NCI-H526 (cell line): ENCODE results near the gene AMZ1.
"Not testable (repeated sequence)": the region's sequence is repeated elsewhere in the genome, so short reads cannot be mapped to it uniquely, and the experiment has no call there.

Experiments used
- DNase-seq, 2 experiments: peaks; one replicate each; lab custom pipeline; 2025; lab: John Stamatoyannopoulos, UW

The AMZ1 gene

GRCh38 chr7:2711895-2712675 lies 24.1 kb downstream of the AMZ1 start:
- no peak for DNase-seq

GRCh38 chr7:2713370-2713769 lies 25.4 kb downstream of the AMZ1 start:
- peak in 1 of 2 experiments; percentile 20 for DNase-seq

GRCh38 chr7:2713978-2714377 lies 26.0 kb downstream of the AMZ1 start:
- no peak for DNase-seq

- no peak for DNase-seq
Observed at GRCh38 chr7:2714636-2715035, 26.6 kb downstream of the AMZ1 start.

- no peak for DNase-seq
Observed at GRCh38 chr7:2715341-2716231, 27.6 kb downstream of the AMZ1 start.

GRCh38 chr7:2716488-2716887 lies 28.5 kb downstream of the AMZ1 start:
- DNase-seq = no peak

GRCh38 chr7:2716906-2717292 lies 28.9 kb downstream of the AMZ1 start:
- DNase-seq = no peak

GRCh38 chr7:2717293-2718261 lies 29.6 kb downstream of the AMZ1 start:
- peak; percentile 15 to 61 for DNase-seq

- no peak for DNase-seq
Observed at GRCh38 chr7:2718296-2718965, 30.4 kb downstream of the AMZ1 start.

GRCh38 chr7:2719007-2719406 lies 31.0 kb downstream of the AMZ1 start:
- DNase-seq = peak in 1 of 2 experiments; percentile 58

GRCh38 chr7:2720024-2720423 lies 32.0 kb downstream of the AMZ1 start:
- DNase-seq = no peak

GRCh38 chr7:2721842-2722241 lies 33.8 kb downstream of the AMZ1 start:
- no peak for DNase-seq

- DNase-seq = no peak
Observed at GRCh38 chr7:2722591-2722990, 34.6 kb downstream of the AMZ1 start.

- no peak for DNase-seq
Observed at GRCh38 chr7:2723138-2723850, 35.3 kb downstream of the AMZ1 start.

GRCh38 chr7:2724036-2724435 lies 36.0 kb downstream of the AMZ1 start:
- not testable (repeated sequence) for DNase-seq

GRCh38 chr7:2724453-2725177 lies 36.6 kb downstream of the AMZ1 start:
- DNase-seq = no peak

- no peak for DNase-seq
Observed at GRCh38 chr7:2725178-2726105, 37.4 kb downstream of the AMZ1 start.

GRCh38 chr7:2726316-2727018 lies 38.5 kb downstream of the AMZ1 start:
- DNase-seq = no peak
